ENCODE data around the gene ANKRD44.

- TF ChIP-seq, protein P1, sequence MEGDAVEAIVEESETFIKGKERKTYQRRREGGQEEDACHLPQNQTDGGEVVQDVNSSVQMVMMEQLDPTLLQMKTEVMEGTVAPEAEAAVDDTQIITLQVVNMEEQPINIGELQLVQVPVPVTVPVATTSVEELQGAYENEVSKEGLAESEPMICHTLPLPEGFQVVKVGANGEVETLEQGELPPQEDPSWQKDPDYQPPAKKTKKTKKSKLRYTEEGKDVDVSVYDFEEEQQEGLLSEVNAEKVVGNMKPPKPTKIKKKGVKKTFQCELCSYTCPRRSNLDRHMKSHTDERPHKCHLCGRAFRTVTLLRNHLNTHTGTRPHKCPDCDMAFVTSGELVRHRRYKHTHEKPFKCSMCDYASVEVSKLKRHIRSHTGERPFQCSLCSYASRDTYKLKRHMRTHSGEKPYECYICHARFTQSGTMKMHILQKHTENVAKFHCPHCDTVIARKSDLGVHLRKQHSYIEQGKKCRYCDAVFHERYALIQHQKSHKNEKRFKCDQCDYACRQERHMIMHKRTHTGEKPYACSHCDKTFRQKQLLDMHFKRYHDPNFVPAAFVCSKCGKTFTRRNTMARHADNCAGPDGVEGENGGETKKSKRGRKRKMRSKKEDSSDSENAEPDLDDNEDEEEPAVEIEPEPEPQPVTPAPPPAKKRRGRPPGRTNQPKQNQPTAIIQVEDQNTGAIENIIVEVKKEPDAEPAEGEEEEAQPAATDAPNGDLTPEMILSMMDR (IDR thresholded peaks at IDR 0.05; ENCODE audit: borderline replicate concordance, extremely low read depth, low read length, poor library complexity, severe bottlenecking): no peak
- TF ChIP-seq EZH2 (IDR thresholded peaks at IDR 0.05; ENCODE audit: borderline replicate concordance, low read depth, low read length, severe bottlenecking): no peak
Observed at GRCh38 chr2:197229509-197230443, 80.8 kb downstream of the ANKRD44 start.
